Sigmoid colon (tissue), 4 donors: ENCODE results near the gene MAP2K2.

ENCODE experiments used
- EP300 ChIP-seq, 4 donors: sonication (generic); formaldehyde crosslinking; IDR thresholded peaks; one replicate each; pipeline ENCODE4 v1.6.1; 2017; ENCODE audit warnings: antibody characterized with exemption in 4 of 4
- POLR2A ChIP-seq, 2 donors: fragments of 450-650 bp; IDR thresholded peaks; one replicate each; pipeline ENCODE4 v1.6.1; 2016; ENCODE audit warnings: antibody characterized with exemption in 2 of 2, mild to moderate bottlenecking in 2 of 2, moderate library complexity in 2 of 2
- POLR2AphosphoS5 ChIP-seq, 4 donors: sonication (generic); formaldehyde crosslinking; IDR thresholded peaks; one replicate each; pipeline ENCODE4 v1.6.1; 2017; ENCODE audit warnings: antibody characterized with exemption in 4 of 4
- TF ChIP-seq, protein P1 (sequence below), 4 experiments: fragments of 450-650 bp in 3 of 4; fragments of 200-600 bp in 1 of 4; IDR thresholded peaks; one replicate each; pipeline ENCODE4 v1.5.1; 2016 to 2019; ENCODE audit warnings: antibody characterized with exemption in 4 of 4, mild to moderate bottlenecking in 3 of 4, moderate library complexity in 2 of 4

GRCh38 chr19:4115818-4116385 is 8.0 kb downstream of the MAP2K2 start:
- TF ChIP-seq, protein P1, sequence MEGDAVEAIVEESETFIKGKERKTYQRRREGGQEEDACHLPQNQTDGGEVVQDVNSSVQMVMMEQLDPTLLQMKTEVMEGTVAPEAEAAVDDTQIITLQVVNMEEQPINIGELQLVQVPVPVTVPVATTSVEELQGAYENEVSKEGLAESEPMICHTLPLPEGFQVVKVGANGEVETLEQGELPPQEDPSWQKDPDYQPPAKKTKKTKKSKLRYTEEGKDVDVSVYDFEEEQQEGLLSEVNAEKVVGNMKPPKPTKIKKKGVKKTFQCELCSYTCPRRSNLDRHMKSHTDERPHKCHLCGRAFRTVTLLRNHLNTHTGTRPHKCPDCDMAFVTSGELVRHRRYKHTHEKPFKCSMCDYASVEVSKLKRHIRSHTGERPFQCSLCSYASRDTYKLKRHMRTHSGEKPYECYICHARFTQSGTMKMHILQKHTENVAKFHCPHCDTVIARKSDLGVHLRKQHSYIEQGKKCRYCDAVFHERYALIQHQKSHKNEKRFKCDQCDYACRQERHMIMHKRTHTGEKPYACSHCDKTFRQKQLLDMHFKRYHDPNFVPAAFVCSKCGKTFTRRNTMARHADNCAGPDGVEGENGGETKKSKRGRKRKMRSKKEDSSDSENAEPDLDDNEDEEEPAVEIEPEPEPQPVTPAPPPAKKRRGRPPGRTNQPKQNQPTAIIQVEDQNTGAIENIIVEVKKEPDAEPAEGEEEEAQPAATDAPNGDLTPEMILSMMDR (IDR thresholded peaks at IDR 0.05) = no peak
- TF ChIP-seq EP300 (IDR thresholded peaks at IDR 0.05) (no peak), POLR2A (IDR thresholded peaks at IDR 0.05) (no peak), POLR2AphosphoS5 (IDR thresholded peaks at IDR 0.05) (no peak)
